HG02970 (cell line): ENCODE results near the gene IPPK.
"Not testable (repeated sequence)": the region's sequence is repeated elsewhere in the genome, so short reads cannot be mapped to it uniquely, and the experiment has no call there.

Experiments
- ATAC-seq: cut with Tn5 transposase; IDR thresholded peaks from one replicate; pipeline ENCODE4 v1.9.1; 2021; ENCODE audit warnings: mild to moderate bottlenecking, moderate library complexity, moderate number of reproducible peaks; ENCODE audit not compliant: unreplicated experiment, low FRiP score

The IPPK gene

GRCh38 chr9:92601451-92601850 lies 68.5 kb downstream of the IPPK start:
- no peak for ATAC-seq

DNA sequence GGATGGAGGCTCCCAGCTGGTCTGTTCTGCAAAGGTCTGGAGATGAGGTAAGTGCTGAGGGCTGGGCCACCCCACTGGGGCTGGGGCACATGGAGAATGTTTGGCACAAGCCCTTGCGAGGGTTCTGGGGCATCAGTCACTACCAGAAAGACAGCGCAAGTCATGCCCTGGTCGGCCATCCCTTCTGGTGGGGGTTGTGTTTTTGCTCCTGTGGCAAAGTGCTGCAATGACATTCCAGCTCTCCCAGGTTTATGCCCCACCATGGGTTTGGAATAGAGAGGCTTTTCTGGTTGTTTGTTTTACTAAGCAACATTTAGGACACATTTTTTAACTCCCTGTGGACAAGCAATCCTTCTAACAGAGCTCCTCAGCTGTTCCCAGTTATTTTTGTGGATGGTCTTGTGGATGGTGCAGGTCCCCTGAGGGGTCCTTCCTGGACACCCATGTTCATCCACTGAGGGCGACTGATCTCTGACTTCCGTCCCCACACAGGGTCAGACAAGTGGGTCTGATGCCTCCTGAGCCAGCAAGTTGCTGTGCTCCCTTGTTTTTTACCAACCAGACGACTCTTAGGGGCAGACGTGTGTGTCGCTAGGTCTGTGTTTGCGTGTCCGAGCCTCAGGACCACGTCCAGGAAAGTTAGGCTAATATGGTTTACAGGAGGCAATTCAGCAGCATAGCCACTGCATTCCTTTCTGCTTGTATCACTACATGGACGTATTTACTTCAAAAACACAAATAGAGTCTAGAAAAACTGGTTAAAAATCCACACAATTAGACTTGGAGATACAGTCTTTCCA lies 69.3 kb downstream of the IPPK start:
- no peak for ATAC-seq

- ATAC-seq = no peak
Measured at GRCh38 chr9:92599938-92600461, 69.9 kb downstream of the IPPK start.

- no peak for ATAC-seq
Measured at GRCh38 chr9:92598382-92598781, 71.5 kb downstream of the IPPK start.

DNA sequence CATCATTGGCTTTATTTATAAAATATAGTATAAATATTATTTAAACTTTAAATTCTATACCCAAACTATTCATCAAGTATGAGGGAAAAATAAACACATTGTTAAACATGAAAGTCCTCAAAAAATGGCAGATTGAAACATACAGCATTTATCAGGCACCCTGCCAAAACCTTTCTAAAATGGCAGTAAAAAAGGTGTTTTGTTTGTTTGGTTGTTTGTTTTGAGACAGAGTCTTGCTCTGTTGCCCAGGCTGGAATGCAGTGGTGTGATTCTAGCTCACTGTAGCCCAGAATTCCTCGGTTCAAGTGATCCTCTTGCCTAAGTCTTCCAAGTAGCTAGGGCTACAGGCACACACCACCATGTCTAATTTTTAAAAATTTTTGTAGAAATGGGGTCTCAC lies 74.0 kb downstream of the IPPK start:
- ATAC-seq = no peak

- ATAC-seq = not testable (repeated sequence)
Measured at GRCh38 chr9:92595075-92595474, 74.9 kb downstream of the IPPK start.

DNA sequence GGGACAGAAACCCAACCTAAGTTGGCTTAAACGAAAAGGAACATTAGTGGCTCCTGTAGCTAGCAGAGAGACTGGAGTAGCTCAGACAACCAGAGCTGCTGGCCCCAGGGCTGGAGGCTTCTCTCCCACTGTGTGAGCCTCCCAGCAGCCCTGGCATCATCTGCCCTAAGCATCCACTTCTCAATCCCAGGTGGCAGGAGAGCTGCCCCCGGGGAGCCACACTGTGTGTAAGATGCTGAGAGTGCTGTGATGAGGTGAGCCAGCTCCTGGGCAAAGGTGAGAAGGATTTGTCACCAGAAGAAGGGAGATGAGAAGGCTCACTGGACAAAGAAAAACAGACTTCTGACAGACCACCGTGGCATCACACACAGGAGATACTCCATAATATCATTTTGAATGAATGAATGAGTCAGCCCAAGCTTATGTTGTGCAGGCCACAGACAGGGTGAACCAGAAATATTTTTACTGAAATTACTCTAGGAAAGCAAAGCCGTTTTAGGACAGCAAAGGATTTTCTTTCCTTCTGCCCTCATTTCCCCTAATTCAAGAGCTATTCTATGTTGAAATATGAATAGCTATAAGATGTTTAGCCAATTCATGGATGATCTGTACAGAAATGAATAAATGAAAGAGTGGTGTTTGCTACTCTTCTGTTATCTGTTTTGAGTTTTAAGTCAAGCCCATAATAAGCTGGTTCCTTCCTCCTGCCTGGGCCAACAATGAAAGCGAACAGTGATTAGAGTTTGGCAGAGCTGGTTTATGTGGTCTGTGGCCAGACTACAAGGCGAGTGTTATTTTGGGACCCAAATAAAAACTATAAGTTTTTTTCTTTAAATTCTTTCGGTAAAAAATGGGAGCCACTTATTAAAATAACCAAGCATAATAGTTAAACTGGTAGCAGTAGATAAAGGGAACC lies 76.7 kb downstream of the IPPK start:
- ATAC-seq = no peak

GRCh38 chr9:92592537-92592936 lies 77.4 kb downstream of the IPPK start:
- no peak for ATAC-seq

GRCh38 chr9:92590377-92590776 lies 79.6 kb downstream of the IPPK start:
- no peak for ATAC-seq

DNA sequence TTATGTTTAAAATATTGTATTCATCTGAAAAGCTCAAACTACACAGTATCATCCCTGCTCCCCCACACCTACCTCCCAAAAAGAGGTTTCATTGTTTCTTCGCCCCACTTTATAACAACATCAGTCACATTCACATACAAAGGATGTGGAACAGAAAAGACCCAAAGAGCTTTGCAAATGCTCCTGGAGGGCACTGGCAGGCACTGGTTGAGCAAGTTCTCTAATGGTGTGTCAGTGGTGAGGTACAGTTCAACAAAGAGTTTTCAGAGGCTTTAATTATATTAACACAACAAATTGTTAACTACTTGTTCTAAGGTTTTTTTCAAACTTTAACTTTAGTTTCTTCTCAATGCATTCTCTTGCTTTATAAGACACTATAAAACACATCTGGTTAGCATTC lies 80.0 kb downstream of the IPPK start:
- no peak for ATAC-seq

DNA sequence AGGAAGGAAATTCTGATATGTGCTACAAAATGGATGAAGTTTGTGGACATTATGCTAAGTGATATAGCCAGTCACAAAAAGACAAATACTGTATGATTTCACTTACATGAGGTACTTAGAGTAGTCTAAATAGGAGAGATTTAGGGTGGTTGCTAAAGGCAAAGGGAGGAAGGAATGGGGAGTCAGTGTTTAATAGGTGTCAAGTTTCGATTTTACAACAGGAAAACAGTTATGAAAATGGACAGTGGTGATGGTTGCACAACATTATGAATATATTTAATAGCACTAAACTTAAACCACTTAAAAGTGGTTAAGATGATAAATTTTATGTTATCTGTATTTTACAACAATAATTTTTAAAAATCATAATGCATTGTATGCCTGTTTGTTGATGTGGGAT lies 93.8 kb downstream of the IPPK start:
- no peak for ATAC-seq

GRCh38 chr9:92573612-92574011 lies 96.3 kb downstream of the IPPK start:
- not testable (repeated sequence) for ATAC-seq

- ATAC-seq = not testable (repeated sequence)
Measured at GRCh38 chr9:92571871-92572270, 98.1 kb downstream of the IPPK start.

DNA sequence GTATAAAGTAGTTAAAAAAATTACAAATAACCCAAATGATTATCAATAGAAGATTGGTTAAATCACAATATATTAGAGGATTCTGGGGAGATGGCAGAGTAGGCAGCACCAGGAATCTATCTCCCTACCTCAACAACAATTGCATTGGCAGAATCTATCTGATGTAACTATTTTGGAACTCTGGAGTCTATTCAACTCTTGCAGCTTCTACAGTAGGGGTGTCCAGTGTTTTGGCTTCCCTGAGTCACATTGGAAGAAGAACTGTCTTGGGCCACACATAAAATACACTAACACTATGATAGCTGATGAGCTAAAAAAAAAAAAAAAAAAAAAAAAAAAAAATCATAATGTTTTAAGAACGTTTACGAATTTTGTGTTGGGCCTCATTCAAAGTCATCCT lies 104.9 kb downstream of the IPPK start:
- ATAC-seq = no peak

DNA sequence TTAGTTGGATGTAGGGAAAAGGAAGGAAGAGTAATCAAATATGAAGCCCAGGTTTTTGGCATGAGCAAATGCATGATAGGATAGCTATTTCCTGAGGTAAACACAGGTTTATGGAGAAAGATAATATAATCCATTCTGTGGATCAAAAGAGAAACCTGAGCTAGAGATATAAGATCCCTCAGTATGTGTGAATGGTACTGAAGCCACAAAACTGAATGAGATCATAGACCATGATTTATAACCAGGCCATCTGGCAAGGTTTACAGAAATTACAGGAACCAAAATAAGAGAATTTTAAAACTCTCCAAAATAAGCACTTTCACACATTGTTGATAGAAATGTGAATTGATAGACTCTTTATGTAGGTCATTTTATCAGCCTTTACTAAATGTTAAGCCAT lies 105.4 kb downstream of the IPPK start:
- ATAC-seq = no peak
